Measurements from ENCODE around the gene CDR2.
"Not testable (repeated sequence)": the region's sequence is repeated elsewhere in the genome, so short reads cannot be mapped to it uniquely, and the experiment has no call there.

The CDR2 gene

GRCh38 chr16:22374311-22375116 is at the start of gene CDR2:
CDR2 (minus strand) TSS chr16:22374619; CDS start chr16:22374309, 310 bp downstream.
- peak; percentile 93 for DNase-seq (ENCODE audit: low spot score)

- no peak for DNase-seq (ENCODE audit: low spot score)
These were observed 49.3 kb upstream of the CDR2 start for GRCh38 chr16:22423716-22424115.

DNA sequence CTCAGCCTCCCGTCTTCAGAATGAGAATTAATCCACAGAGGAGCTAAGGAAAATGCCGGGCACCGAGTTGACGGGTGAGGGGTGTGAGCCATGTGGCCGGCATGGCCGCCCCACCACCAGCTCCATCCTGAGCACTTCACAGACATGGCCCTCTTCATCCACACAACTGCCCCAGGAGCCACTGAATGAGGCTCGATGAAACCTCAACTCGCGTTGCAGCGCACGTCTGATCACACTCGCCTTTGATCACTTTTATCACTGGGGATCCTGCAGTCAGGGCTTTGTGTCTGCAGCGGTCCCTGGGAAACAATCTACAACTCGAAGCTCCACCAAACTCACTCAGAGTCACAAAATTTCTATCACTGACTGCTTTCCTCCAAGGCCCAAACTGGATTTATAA is 46.7 kb upstream of the CDR2 start:
- no peak for DNase-seq (ENCODE audit: low spot score)

DNA sequence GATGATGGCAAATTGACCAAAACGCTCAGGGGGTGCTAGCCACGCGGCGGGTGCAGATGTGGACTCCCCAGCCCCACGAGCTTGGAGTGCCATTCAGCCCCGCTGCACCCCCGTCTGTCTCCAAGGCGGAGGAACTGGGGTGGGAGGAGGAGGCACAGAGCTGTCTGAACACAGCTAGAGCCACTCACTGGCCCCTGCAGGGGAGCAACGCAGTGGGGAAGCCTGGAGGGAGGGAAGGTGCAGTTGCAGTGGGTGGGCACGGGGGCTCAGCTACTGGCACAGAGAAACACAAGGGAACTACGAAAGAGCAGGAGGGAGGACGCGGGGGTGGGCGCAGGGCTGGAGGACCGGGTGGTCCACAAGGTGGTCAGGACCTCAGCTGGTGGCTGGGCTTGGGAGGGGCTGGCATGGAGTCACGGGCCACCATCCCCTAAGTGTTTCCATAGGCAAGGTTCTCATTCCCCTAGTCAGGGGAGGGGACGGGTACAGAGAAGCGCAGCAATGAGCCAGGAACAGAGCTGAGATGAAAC is 46.3 kb upstream of the CDR2 start:
- no peak for DNase-seq (ENCODE audit: low spot score)

GRCh38 chr16:22419908-22420307 is 45.5 kb upstream of the CDR2 start:
- DNase-seq (ENCODE audit: low spot score) = no peak

GRCh38 chr16:22418826-22419225 is 44.4 kb upstream of the CDR2 start:
- no peak for DNase-seq (ENCODE audit: low spot score)

DNA sequence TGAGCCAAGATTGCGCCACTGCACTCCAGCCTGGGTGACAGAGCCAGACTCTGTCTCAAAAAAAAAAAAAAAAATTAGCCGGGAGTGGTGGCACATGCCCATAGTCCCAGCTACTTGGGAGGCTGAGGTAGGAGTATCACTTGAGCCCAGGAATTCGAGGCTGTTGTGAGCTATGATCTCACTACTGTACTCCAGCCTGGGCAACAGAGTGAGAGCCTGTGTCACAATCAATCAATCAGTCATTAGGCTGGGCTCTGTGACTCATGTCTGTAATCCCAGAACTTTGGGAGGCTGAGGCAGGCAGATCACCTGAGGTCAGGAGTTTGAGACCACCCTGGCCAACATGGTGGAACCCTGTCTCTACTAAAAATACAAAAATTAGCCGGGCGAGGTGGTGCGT is 43.4 kb upstream of the CDR2 start:
- DNase-seq (ENCODE audit: low spot score) = not testable (repeated sequence)

DNA sequence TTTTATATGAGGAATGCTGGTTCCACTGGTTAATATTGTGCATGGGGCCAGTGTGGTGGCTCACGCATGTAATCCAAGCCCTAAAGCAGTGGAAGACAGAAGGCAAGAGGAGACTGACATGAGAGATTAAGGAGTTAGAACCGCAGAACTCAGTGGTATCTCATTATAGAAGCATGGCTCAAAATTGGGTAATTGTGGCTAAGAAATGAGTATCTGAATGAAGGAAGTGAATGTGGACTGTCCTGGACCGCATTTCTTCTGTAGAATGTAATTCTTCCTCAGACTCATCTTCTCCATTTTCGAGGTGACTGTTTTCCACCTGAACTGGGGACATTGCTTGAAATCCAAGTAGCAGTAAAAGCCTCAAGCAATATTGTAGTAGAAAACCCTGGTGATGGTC is 42.6 kb upstream of the CDR2 start:
- no peak for DNase-seq (ENCODE audit: low spot score)

- no peak for DNase-seq (ENCODE audit: low spot score)
These were observed 39.4 kb upstream of the CDR2 start for GRCh38 chr16:22413819-22414218.

DNA sequence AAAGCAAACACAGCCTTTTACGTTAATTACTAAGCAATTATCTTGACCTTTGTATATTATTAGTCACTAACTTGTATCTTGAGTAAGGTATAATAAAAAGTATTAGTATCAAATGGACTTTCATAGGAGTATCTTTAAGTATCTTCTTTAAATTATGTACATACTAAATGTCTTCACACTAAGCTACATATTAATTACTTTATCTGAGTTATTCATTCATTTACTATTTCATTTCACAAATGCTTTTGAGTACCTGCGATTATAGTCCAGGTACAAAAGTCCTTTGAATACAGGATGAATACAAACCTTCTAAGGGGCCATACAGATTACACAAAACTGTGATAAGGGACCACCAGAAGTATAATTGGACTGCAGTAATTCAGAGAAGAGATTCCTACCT is 33.1 kb upstream of the CDR2 start:
- no peak for DNase-seq (ENCODE audit: low spot score)

DNA sequence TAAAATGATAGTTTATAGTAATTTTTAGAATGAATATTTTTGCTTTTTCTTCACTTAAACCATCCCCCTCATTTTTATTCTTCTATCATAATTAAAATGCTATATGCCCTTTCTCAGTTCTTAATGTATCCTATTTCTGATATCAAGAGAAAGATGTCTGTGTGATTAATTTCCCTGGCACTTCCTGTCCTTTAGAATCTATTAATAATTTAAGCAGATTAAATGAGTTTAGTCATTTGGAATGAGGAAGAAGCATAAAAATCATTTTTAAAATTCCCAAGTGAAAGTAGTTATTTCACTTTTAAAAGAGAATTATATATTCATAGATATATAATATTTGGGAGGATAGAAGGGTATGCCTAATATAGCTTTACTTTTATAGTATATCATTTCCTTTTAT is 27.8 kb upstream of the CDR2 start:
- no peak for DNase-seq (ENCODE audit: low spot score)

DNA sequence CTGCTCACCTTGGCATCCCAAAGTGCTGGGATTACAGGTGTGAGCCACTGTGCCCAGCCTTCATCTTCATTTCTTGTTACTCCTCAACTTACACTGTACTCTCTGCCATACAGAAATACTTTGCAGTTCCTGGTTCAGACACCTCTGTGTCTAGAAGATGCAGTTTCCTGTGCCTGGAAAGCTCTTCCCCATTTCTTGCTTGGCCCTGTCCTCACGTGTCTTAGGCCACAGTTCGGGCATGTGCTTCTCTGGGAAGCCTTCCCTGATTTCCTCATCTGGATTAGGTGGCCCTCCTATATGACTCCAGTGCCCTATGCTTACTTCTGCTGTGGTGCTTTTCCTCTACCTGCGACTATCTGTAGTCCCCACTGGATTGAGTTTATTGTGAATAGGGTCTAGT is 26.5 kb upstream of the CDR2 start:
- no peak for DNase-seq (ENCODE audit: low spot score)

DNA sequence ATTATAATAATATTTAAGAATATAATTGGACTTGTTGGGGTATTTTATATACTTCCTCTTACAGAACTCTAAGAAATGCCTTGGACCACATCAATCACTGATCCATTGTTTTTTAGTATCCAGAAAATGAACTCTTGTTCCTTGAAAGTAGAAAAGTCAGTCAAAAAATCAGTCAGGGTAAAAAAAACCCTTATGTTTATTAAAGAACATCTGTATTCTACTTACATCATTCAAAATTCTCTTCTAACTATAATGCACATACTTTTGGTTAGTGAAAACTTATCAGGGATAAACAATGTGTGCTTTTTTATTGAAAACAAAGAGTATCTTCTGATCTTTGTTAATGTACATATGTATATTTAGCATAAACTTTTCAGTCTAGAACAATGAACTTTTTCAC is 23.5 kb upstream of the CDR2 start:
- no peak for DNase-seq (ENCODE audit: low spot score)

DNA sequence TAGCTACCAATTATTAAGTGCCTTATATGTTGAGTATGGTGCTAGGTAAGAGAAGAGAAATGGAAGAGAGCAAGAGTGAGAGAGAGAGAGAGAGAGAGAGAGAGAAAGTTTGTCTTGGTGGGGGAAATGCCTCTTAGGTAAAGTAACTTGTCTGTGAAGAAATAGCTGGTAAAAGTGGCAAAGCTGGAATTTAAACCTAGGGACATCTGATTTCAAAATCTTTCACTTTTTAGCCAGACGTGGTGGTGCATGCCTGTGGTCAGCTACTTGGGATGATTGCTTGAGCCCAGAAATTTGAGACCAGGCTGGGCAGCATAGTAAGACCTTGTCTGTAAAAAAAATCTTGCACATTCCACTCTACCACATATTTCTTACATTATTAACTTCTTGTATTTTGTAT is 23.0 kb upstream of the CDR2 start:
- no peak for DNase-seq (ENCODE audit: low spot score)

DNA sequence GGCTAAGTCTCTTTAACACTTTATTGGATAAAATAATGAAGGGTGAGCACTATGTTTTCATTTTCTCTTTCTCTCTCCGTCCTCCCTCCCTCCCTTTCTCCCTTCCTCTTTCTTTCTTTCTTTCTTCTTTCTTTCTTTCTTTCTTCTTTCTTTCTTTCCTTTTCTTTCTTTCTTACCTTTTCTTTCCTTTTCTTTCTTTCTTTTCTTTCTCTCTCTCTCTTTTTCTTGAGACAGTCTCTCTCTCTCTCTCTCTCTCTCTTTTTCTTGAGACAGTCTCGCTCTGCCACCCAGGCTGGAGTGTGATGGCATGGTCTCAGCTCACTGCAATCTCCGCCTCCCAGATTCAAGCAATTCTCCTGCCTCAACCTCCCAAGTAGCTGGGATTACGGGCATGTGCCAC is 21.5 kb upstream of the CDR2 start:
- DNase-seq (ENCODE audit: low spot score) = no peak

DNA sequence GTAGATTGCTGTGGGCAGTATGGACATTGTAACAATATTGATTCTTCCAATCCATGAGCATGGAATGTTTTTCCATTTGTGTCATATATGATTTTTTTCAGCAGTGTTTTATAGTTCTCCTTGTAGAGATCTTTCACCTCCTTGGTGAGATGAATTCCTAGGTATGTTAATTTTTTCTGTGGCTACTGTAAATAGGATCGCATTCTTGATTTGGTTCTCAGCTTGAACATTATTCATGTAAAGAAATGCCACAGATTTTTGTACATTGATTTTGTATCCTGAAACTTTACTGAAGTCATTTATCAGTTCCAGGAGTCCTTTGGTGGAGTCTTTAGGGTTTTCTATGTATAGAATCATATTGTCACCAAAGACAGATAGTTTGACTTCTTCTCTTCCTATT is 19.7 kb upstream of the CDR2 start:
- no peak for DNase-seq (ENCODE audit: low spot score)

DNA sequence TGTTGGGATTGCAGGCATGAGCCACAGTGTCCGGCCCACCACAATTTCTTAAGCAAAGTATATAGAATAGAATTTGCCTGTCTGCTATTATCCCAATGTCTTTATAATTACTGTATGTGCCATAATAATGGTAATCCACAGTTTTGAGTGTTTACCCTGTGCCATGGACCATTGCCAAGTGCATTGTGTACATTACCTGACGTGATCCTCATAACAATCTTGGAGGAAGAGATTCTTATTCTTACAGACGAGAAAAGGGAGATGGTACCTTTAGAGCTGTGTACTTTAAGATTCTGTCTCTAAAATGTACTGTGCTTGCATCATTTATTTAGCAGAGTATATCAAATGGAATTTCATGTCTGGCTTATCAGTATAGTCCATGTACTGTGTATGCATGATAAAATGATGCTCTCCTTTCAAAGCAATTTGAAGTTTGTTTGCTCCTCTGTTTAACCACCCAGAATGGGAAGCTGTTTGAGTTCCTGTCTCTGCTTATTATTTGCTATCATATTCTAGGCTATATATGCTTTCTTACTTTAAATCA is 13.8 kb upstream of the CDR2 start:
- no peak for DNase-seq (ENCODE audit: low spot score)

GRCh38 chr16:22386976-22387375 is 12.6 kb upstream of the CDR2 start:
- DNase-seq (ENCODE audit: low spot score) = no peak

GRCh38 chr16:22385196-22385595 is 10.8 kb upstream of the CDR2 start:
- DNase-seq (ENCODE audit: low spot score) = no peak

GRCh38 chr16:22383827-22384226 is 9.4 kb upstream of the CDR2 start:
- no peak for DNase-seq (ENCODE audit: low spot score)

DNA sequence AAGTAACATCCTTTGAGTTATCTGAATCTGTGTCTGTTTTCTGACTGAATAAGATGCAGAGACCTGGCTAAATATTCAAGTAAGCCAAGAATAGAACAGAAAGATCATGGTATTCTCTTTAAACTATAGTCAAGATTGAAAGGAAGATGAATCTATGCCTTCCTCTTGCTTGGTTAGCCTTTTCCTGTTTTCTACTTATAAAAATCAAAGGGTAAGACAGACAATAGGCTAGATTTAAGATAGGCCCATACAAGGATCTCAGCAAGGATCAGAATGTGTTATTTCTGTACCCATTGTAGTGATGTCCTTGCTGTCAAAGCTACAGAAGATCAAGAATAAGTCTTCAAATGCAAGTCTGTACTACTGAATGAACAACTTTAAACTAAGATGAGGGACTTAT is 7.0 kb upstream of the CDR2 start:
- DNase-seq (ENCODE audit: low spot score) = no peak

GRCh38 chr16:22380529-22380928 is 6.1 kb upstream of the CDR2 start:
- no peak for DNase-seq (ENCODE audit: low spot score)

DNA sequence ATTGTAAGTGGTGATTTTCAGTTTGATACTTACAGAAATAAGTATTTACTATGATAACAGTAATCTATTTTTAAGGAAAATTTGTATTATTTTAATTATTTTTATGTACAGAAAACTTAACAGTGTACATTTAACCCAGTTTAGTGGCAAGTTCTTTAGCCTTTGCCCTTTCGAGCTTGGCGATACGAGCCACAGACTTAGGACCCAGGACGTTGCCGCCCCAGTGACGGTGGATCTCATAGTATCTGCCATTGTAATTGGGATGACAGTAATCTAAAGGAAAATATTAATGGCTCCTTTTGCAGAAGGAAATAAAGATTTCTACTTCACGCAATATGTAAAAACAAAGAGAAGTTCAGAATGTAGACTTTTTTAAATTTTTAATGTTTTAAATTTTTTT is 5.2 kb upstream of the CDR2 start:
- DNase-seq (ENCODE audit: low spot score) = no peak

All from globus pallidus (tissue), 1 donor.